ENCODE data around the gene BICC1. TPM values are rescaled to one million over a fixed set of nuclear protein-coding genes. Genes with fewer than 3 reads are reported as not detected.

The BICC1 gene
- total RNA-seq, 1 experiment from 2014 or later = 0.67 TPM

DNA sequence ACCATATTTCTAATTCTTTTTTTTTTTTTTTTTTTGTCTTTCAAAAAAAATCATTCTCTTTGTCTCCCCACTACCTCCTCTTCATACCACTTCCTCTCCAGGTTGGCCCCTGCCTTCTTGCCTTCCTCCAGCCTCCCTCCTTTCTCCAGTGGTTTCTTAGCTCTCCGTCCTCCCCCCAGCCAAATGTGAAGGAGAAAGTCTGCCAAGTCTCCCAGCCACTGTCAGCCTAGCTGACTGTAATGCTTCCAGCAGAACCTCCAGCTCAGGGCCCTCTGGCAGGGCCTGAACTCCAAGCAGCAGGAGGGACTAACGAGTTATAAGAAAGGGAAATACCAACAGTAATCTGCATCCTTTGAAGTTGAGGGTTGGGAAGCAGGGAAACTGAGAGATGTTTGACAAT lies 35.5 kb upstream of the BICC1 start:
- in situ Hi-C loops (cut with HindIII; ENCODE audit: low pct_unique_long_range_greater_than_20kb, low sequenced_read_pairs) = no loop called here
- ChIA-PET POLR2A (no interaction called here), CTCF (interaction anchor here (0.7 kb wide), 1 partner anchor 448 kb away, joined by 13 read pairs; no protein-coding TSS in a partner anchor)
- Histone ChIP-seq H3K36me3 (ENCODE audit: control insufficient read depth, insufficient read depth, low read length) (no peaks in the 10 kb centered on the region), H3K27ac (ENCODE audit: low read length) (no peak overlapping the region), H3K27me3 (ENCODE audit: control insufficient read depth, insufficient read depth, low read length) (0 out of 2 replicates have a peak, but pooled peaks cover 3% of the 10 kb centered on the region), H3K4me1 (ENCODE audit: control insufficient read depth, insufficient read depth, low read length) (peaks cover 3% of the 10 kb centered on the region; the same call in 1 of the 2 replicates), H3K4me3 (ENCODE audit: low read depth in 2 of 2, low read length in 2 of 2) (no peak overlapping the region), H3K9me3 (ENCODE audit: control insufficient read depth, insufficient read depth, low read depth, low read length) (no peaks in the 10 kb centered on the region)
- intact Hi-C loops (cut with micrococcal nuclease; ENCODE audit: unreplicated experiment) = no loop called here
- ATAC-seq (no peak), DNase-seq (ENCODE audit: low read depth, low spot score) (no peak)
- TF ChIP-seq POLR2AphosphoS5 (IDR thresholded peaks at IDR 0.05; ENCODE audit: low read depth, low read length) (no peak), TCF7L2 (IDR thresholded peaks at IDR 0.05; ENCODE audit: low read depth, low read length) (no peak), SIN3A (IDR thresholded peaks at IDR 0.05; ENCODE audit: borderline replicate concordance, insufficient read depth, low read depth, low read length) (no peak)
- TF ChIP-seq, protein P1, sequence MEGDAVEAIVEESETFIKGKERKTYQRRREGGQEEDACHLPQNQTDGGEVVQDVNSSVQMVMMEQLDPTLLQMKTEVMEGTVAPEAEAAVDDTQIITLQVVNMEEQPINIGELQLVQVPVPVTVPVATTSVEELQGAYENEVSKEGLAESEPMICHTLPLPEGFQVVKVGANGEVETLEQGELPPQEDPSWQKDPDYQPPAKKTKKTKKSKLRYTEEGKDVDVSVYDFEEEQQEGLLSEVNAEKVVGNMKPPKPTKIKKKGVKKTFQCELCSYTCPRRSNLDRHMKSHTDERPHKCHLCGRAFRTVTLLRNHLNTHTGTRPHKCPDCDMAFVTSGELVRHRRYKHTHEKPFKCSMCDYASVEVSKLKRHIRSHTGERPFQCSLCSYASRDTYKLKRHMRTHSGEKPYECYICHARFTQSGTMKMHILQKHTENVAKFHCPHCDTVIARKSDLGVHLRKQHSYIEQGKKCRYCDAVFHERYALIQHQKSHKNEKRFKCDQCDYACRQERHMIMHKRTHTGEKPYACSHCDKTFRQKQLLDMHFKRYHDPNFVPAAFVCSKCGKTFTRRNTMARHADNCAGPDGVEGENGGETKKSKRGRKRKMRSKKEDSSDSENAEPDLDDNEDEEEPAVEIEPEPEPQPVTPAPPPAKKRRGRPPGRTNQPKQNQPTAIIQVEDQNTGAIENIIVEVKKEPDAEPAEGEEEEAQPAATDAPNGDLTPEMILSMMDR (IDR thresholded peaks at IDR 0.05) = no peak
- TF ChIP-seq, protein P2, sequence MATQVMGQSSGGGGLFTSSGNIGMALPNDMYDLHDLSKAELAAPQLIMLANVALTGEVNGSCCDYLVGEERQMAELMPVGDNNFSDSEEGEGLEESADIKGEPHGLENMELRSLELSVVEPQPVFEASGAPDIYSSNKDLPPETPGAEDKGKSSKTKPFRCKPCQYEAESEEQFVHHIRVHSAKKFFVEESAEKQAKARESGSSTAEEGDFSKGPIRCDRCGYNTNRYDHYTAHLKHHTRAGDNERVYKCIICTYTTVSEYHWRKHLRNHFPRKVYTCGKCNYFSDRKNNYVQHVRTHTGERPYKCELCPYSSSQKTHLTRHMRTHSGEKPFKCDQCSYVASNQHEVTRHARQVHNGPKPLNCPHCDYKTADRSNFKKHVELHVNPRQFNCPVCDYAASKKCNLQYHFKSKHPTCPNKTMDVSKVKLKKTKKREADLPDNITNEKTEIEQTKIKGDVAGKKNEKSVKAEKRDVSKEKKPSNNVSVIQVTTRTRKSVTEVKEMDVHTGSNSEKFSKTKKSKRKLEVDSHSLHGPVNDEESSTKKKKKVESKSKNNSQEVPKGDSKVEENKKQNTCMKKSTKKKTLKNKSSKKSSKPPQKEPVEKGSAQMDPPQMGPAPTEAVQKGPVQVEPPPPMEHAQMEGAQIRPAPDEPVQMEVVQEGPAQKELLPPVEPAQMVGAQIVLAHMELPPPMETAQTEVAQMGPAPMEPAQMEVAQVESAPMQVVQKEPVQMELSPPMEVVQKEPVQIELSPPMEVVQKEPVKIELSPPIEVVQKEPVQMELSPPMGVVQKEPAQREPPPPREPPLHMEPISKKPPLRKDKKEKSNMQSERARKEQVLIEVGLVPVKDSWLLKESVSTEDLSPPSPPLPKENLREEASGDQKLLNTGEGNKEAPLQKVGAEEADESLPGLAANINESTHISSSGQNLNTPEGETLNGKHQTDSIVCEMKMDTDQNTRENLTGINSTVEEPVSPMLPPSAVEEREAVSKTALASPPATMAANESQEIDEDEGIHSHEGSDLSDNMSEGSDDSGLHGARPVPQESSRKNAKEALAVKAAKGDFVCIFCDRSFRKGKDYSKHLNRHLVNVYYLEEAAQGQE (IDR thresholded peaks at IDR 0.05; ENCODE audit: insufficient read depth in 1 of 2, low read depth in 2 of 2, low read length in 1 of 2) = no peak
- BruUV-seq (replicated peaks) = no TSS peak

DNA sequence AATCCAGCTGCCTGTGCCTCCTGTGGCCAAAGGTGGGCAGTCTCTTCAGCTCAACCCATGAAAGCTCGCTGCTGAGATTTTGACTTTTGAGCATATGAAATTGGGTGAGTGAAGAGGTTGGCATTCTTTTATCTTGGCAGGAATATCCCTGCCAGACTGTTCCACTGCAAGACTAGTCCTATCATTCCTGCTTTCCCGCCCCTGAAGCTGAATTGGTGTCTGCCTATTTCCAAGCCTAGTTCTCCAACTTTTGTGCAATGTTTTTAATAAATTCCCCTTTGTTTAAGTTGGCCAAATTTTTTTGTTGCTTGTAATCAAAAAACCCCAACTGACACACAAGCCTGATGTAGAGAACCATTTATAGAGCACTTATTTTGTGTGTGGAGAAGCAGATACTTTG lies 34.8 kb upstream of the BICC1 start:
- no peak overlapping the region for H3K4me3 ChIP-seq (ENCODE audit: low read depth in 2 of 2, low read length in 2 of 2)
- H3K27ac ChIP-seq (ENCODE audit: low read length) = no peak overlapping the region
- peaks cover 3% of the 10 kb centered on the region; the same call in 1 of the 2 replicates for H3K4me1 ChIP-seq (ENCODE audit: control insufficient read depth, insufficient read depth, low read length)
- intact Hi-C loops (cut with micrococcal nuclease; ENCODE audit: unreplicated experiment) = no loop called here
- H3K27me3 ChIP-seq (ENCODE audit: control insufficient read depth, insufficient read depth, low read length) = 0 out of 2 replicates have a peak, but pooled peaks cover 3% of the 10 kb centered on the region
- ATAC-seq (no peak), DNase-seq (ENCODE audit: low read depth, low spot score) (no peak)
- no peaks in the 10 kb centered on the region for H3K36me3 ChIP-seq (ENCODE audit: control insufficient read depth, insufficient read depth, low read length)
- ChIA-PET POLR2A (no interaction called here), CTCF (no interaction called here)
- TF ChIP-seq, protein P1 (IDR thresholded peaks at IDR 0.05) = peak; percentile 12; the same call in 1 of the 2 replicates
- no peak for TF ChIP-seq SIN3A (IDR thresholded peaks at IDR 0.05; ENCODE audit: borderline replicate concordance, insufficient read depth, low read depth, low read length)
- no peaks in the 10 kb centered on the region for H3K9me3 ChIP-seq (ENCODE audit: control insufficient read depth, insufficient read depth, low read depth, low read length)
- in situ Hi-C loops (cut with HindIII; ENCODE audit: low pct_unique_long_range_greater_than_20kb, low sequenced_read_pairs) = no loop called here
- no TSS peak for BruUV-seq (replicated peaks)
